GM18867 (cell line): ENCODE results near the gene SEMA6B.
"Not testable (repeated sequence)": the region's sequence is repeated elsewhere in the genome, so short reads cannot be mapped to it uniquely, and the experiment has no call there.

Experiments used
- ATAC-seq: cut with Tn5 transposase; IDR thresholded peaks from one replicate; pipeline ENCODE4 v1.9.1; 2021; ENCODE audit warnings: mild to moderate bottlenecking, moderate library complexity; ENCODE audit not compliant: unreplicated experiment

The SEMA6B gene

GRCh38 chr19:4576016-4576933 lies 16.8 kb upstream of the SEMA6B start:
- ATAC-seq, result no peak

DNA sequence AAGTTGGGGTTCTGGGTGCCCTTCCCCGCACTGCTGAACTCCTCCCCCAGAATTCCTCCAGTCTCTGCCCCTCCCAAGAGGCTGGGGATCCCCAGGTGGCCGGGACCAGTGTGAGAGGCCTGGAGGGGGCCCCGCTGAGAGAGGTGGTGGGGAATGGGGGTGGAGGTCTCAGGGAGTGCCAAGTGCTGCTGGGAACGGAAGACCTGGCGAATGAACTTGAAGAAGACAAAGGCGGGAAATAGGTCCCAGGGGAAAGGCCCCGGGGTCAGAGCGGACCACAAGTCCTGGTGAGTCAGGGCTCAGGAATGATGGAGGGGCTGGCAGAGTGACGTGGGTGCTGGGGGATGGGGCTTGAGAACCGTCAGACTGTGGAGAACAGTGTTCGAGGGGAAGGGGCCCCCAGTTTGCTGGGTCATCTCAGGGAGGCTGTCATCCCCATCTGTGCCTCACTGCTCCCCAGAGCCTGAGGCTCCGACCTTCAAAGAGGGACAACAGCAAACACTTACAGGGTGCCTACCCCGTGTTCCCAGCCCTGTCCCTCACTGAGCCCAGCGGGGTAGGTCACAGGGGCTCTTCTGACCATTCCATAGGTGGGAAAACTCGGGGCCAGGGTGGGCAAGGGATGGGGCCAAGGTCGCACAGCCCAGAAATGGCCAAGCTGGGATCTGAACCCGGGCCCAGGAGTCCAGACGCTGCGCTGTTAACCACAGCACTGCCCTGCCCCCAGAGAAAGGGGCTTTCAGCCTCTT lies 16.0 kb upstream of the SEMA6B start:
- no peak for ATAC-seq

DNA sequence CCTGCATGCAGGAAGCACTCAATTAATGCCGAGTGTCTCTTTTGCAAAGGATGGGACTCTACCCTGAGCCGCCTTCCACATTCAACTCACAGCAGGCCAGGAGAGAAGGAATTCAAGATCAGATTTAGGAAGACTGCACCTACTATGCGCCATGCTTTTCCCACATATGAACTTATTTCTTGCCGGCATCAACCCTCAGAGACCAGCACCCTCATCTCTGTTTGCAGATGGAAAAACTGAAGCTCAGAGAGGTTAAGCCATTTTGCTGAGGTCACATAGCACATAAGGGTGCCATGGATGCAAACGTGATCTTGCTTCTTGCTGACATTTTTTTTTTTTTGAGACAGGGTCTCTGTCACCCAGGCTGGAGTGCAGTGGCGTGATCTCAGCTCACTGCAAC lies 14.2 kb upstream of the SEMA6B start:
- ATAC-seq, result no peak

- no peak for ATAC-seq
Observed at GRCh38 chr19:4571305-4571917, 11.9 kb upstream of the SEMA6B start.

DNA sequence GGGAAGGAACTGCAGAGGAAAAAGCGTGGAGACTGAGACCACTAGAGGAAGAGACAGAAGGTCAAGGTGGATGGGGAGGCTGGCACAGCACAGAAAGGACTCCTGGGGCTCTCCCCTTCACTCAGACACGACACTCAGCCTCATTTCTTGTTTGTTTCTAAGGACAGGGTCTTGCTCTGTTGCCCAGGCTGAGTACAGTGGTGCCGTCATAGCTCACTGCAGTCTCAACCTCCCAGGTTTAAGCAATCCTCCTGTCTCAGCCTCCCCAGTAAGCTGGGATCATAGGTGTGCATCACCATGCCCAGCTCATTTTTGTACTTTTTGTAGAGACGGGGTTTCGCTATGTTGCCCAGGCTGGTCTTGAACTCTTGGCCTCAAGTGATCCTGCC lies 11.4 kb upstream of the SEMA6B start:
- ATAC-seq, result no peak

DNA sequence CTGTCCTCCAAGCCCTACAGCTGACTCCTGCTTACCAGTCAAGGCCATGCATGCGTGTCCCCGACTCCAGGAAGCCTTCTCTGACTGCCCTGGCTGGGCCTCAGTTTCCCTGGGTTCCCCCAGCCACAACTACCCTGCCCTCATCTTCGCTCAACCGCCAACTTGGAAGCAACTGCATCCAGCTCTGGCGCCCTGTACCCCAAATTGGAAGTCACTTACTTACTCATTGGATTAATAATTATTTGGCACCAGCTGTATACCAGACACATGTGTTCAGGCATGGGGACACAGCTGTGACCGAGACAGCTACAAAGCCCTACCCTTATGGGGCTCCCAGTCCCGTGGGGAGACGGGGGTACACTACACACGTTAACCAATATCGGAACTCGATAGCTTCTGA lies 10.9 kb upstream of the SEMA6B start:
- no peak for ATAC-seq

DNA sequence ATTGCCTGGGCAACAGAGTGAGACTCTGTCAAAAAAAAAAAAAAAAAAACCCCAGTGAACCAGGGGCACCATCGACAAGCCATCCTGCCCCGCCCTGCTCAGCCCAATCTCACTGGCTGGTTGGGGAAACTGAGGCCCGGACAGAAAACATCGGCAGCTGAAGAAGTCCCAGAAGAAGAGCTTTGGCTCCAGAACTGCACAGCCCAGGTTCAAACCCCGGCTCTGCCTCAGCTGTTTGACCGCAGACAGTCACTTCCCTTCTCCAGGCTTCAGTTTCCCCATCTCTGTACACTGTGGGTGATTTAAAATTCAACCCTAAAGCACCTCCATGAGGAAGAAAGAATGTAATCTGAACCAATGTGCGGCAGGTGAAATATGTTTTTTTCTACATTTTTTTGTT lies 9.4 kb upstream of the SEMA6B start:
- no peak for ATAC-seq

GRCh38 chr19:4567584-4568071 lies 8.1 kb upstream of the SEMA6B start:
- ATAC-seq, result no peak

GRCh38 chr19:4566402-4567051 lies 7.0 kb upstream of the SEMA6B start:
- ATAC-seq, result no peak

DNA sequence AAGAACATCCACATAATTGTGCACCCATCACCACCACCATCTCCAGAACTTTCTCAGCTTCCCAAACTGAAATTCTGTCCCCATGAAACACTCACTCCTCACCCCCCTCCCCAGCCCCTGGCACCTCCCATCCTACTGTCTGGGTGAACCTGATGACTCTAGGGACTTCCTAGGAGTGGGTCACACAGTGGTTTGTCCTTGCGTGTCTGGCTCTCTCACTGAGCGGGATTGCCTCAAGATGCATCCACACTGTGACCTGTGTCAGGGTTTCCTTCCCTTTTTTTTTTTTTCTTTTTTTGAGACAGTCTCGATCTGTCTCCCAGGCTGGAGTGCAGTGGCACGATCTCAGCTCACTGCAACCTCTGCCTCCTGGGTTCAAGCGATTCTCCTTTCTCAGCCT lies 4.1 kb upstream of the SEMA6B start:
- ATAC-seq, result not testable (repeated sequence)

GRCh38 chr19:4562085-4562484 lies 2.6 kb upstream of the SEMA6B start:
- not testable (repeated sequence) for ATAC-seq

DNA sequence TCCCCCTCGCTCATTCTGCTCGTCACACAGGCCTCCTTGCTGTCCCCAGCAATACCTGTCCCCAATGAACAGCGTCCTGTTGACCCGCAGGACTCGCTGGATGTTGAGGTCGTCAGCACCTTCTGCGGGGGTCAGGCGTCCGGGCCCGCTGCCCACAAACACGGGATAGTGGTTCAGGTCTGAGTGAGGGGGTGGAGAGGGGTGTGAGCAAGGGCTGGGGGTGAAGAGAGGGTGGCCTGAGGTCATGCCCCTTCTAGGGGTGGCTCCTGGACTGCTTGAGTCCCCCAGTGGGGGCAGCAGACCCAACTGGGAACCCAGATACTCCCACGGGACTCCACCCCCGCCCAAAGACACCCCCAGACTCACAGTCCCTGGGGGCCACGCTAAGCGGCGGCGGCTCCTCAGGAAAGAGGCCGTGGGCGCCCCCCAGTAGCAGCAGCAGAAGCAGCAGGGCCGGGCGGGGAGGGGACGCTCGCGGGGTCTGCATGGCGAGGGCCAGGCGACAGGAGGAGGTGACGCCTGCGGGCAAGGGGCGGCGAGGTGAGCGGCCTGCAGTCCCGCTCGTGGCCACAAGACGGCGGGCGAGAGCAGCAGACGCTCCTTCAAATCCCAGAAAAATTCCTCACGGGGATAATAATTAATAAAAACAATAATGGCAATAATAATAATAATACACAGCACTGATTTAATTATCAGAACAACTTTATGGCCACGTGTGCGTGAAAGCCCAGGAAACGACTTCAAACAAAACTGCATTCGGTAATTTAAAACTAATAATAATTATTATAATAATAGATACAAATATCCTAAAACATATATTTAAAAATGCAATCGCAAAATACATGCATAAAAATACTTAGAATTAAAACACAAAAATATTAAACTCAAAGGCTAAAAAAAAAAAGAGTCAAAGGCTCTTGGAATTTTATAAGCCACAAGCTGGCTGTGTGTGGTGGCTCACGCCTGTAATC lies 1.2 kb downstream of the SEMA6B start:
- ATAC-seq, result no peak

GRCh38 chr19:4557144-4557970 lies 2.1 kb downstream of the SEMA6B start:
- no peak for ATAC-seq

DNA sequence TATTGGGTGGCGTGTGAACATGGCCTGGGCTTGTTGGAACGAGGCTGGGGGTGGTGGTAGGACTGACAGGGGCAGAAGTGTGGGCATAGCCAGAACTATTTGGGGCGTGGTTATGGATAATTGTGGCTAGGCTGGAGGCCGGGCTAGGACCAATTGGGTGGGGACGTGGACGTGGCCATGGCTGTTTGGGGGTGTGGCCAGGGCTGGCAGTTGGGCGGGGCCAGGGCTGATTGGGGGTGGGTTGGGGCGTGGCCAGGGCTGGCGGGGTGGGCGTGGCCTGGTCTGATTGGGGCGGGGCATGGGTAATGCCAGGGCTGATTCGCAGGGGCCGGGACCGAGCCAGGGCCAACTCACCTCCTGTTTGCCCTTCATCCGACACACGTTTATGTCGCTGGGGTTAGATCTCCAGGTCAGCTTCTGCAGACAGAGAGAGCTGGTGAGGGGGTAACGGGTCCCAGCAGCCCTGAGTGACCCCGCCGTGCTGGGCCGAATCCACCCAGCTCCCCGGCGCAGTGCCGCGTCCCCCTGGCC lies 2.8 kb downstream of the SEMA6B start:
- no peak for ATAC-seq

DNA sequence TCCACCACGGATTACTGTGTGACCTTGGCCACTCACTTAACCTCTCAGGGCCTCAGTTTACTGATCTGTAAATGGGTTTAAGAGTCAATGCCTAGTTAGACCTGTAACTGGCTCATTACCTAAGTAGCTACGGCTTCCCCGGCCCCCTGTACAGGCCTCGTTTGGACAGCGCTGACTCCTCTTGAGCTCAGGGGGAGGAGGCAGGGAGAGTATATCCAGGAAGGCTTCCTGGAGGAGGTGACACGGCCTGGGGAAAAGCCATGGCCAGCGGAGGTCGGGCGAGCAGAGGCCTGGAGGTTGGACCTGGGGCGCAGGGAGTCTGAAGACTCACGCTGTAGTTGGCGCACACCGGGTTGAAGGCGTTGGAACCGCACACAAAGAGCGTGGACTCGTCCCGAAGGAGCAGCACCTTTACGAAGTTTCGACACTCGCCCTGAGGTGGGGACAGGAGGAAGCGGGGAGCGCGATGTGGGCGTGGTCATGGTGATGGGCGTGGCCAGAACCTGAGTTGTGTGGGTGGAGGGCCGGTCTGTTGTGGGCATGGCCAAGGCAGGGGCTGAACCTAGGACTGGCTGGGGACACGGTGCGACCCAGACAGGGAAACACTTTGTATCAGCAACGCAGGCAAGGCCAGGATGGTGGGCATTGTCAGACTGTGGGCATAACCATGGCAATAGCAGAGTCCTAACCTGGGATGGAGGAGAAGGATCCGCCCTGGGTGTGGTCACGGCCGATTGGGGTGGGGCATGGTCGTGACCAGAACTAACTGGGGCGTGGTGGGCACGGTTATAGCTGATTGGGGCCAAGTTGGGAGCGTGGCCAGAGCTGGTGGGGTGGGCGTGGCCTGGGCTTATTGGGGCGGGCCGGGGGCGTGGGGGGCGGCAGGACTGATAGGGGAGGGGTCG lies 3.6 kb downstream of the SEMA6B start:
- no peak for ATAC-seq

- ATAC-seq, result no peak
Observed at GRCh38 chr19:4554717-4555116, 4.8 kb downstream of the SEMA6B start.

DNA sequence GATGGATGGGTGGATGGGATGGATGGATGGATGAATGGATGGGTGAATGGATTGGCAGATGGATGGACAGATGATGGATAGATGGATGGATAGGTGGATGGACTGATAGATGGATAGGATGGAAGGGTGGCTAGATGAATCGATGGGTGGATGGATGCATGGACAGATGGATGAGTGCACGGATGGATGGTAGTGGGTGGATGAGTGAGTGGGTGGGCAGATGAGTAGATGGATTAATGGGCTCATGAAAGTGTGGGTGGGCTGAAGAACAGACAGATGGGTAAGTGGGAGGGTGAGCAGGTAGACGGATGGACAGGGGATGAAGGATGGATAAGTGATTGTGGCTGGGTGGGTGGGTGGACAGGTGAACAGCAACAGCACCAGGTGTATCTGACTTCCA lies 5.7 kb downstream of the SEMA6B start:
- ATAC-seq, result no peak
